ENCODE data around the gene DYNLT4. TPM values are rescaled to one million over a fixed set of nuclear protein-coding genes. Genes with fewer than 3 reads are reported as not detected.

Gene DYNLT4
- total and polyA plus RNA-seq, 4 experiments from 2014 or later = 0.47 to 1.6 (median 1.0) TPM; not detected in 1

- Histone ChIP-seq H3K27me3 (ENCODE audit: insufficient read depth, low read length) (no peaks in the 10 kb centered on the region), H3K4me1 (ENCODE audit: insufficient read depth, low read length) (peaks cover 39% of the 10 kb centered on the region), H3K4me3 (ENCODE audit: low read length in 2 of 2) (peak overlapping the region in 1 of 2 donors; percentile 68), H3K9me3 (ENCODE audit: control insufficient read depth in 1 of 2, low read length in 2 of 2) (no peaks in the 10 kb centered on the region), H3K36me3 (ENCODE audit: insufficient read depth, low read length) (peaks cover 9% of the 10 kb centered on the region), H3K27ac (ENCODE audit: low read depth, low read length) (peak overlapping the region; percentile 53)
- intact Hi-C loops (cut with micrococcal nuclease) = loop anchor here (2.0 to 5.0 kb wide), 4 partner anchors 51 to 707 kb away; partner anchors contain the start of genes EIF2B3, RNU5D-1 and TESK2
- CTCF ChIA-PET (ENCODE audit: partially characterized antibody) = interaction anchor here (0.9 to 9.2 kb wide), 14 partner anchors 8 to 518 kb away, joined by 3 to 75 read pairs (median 5); partner anchors contain the start of genes BTBD19, HECTD3, RNU5D-1 and RPS8
- Mint-ChIP-seq H3K4me1 (peaks cover 23 to 41% (median 29%) of the 10 kb centered on the region in 4 donors), H3K27me3 (no peaks in the 10 kb centered on the region), H3K36me3 (peaks cover 0 to 15% of the 10 kb centered on the region in 2 donors), H3K27ac (peak overlapping the region; percentile 65 to 91 (median 83)), H3K4me3 (peak overlapping the region; percentile 75 to 86 (median 82)), H3K9me3 (no peaks in the 10 kb centered on the region)
- POLR2A ChIA-PET (ENCODE audit: partially characterized antibody) = interaction anchor here (0.7 to 10.3 kb wide), 15 partner anchors 9 to 226 kb away, joined by 3 to 110 read pairs (median 17); partner anchors contain the start of genes BTBD19, DYNLT4, EIF2B3 and HECTD3
- peak in 1 of 5 donors; percentile 33 for DNase-seq
These were observed 21.5 kb downstream of the DYNLT4 start for GRCh38 chr1:44785501-44786137.

GRCh38 chr1:44785029-44785380 is 22.1 kb downstream of the DYNLT4 start:
- H3K4me3 Mint-ChIP-seq = peak overlapping the region; percentile 39 to 86 (median 82)
- intact Hi-C loops (cut with micrococcal nuclease) = loop anchor here (2.0 to 5.0 kb wide), 3 partner anchors 54 to 707 kb away; partner anchors contain the start of genes EIF2B3, RNU5D-1 and TESK2
- peaks cover 23 to 44% (median 31%) of the 10 kb centered on the region in 4 donors for H3K4me1 Mint-ChIP-seq
- H3K27me3 Mint-ChIP-seq = no peaks in the 10 kb centered on the region
- no peak for DNase-seq
- peak overlapping the region; percentile 45 for H3K27ac ChIP-seq (ENCODE audit: low read depth, low read length)
- peaks cover 39% of the 10 kb centered on the region for H3K4me1 ChIP-seq (ENCODE audit: insufficient read depth, low read length)
- no peaks in the 10 kb centered on the region for H3K9me3 ChIP-seq (ENCODE audit: control insufficient read depth in 1 of 2, low read length in 2 of 2)
- H3K36me3 Mint-ChIP-seq = peaks cover 5 to 21% of the 10 kb centered on the region in 2 donors
- H3K27me3 ChIP-seq (ENCODE audit: insufficient read depth, low read length) = no peaks in the 10 kb centered on the region
- POLR2A ChIA-PET (ENCODE audit: partially characterized antibody) = interaction anchor here (1.0 to 10.3 kb wide), 15 partner anchors 8 to 542 kb away, joined by 3 to 110 read pairs (median 17); partner anchors contain the start of genes BTBD19, DYNLT4, EIF2B3 and HECTD3
- peak overlapping the region; percentile 65 to 88 (median 83) for H3K27ac Mint-ChIP-seq
- CTCF ChIA-PET (ENCODE audit: partially characterized antibody) = interaction anchor here (0.9 to 9.2 kb wide), 15 partner anchors 9 to 519 kb away, joined by 3 to 75 read pairs (median 5); partner anchors contain the start of genes BTBD19, HECTD3, PLK3 and RNU5D-1
- no peak overlapping the region for H3K4me3 ChIP-seq (ENCODE audit: low read length in 2 of 2)
- no peaks in the 10 kb centered on the region for H3K9me3 Mint-ChIP-seq
- peaks cover 9% of the 10 kb centered on the region for H3K36me3 ChIP-seq (ENCODE audit: insufficient read depth, low read length)

- Mint-ChIP-seq H3K4me1 (peaks cover 23 to 44% (median 31%) of the 10 kb centered on the region in 4 donors), H3K4me3 (peak overlapping the region; percentile 78 to 86 (median 82)), H3K9me3 (no peaks in the 10 kb centered on the region), H3K36me3 (peaks cover 7 to 25% of the 10 kb centered on the region in 2 donors), H3K27me3 (no peaks in the 10 kb centered on the region), H3K27ac (peak overlapping the region; percentile 65 to 88 (median 83))
- H3K27ac ChIP-seq (ENCODE audit: low read depth, low read length) = peak overlapping the region; percentile 45
- peaks cover 9% of the 10 kb centered on the region for H3K36me3 ChIP-seq (ENCODE audit: insufficient read depth, low read length)
- intact Hi-C loops (cut with micrococcal nuclease) = loop anchor here (1.0 to 5.0 kb wide), 4 partner anchors 9 to 708 kb away; partner anchors contain the start of genes EIF2B3, RNU5D-1, RPS8 and TESK2
- no peaks in the 10 kb centered on the region for H3K9me3 ChIP-seq (ENCODE audit: control insufficient read depth in 1 of 2, low read length in 2 of 2)
- peak overlapping the region in 1 of 2 donors; percentile 52 for H3K4me3 ChIP-seq (ENCODE audit: low read length in 2 of 2)
- peaks cover 39% of the 10 kb centered on the region for H3K4me1 ChIP-seq (ENCODE audit: insufficient read depth, low read length)
- ChIA-PET POLR2A (ENCODE audit: partially characterized antibody) (interaction anchor here (0.8 to 10.3 kb wide), 15 partner anchors 8 to 543 kb away, joined by 3 to 110 read pairs (median 17); partner anchors contain the start of genes ARMH1, BTBD19, DYNLT4 and EIF2B3), CTCF (ENCODE audit: partially characterized antibody) (interaction anchor here (0.6 to 9.2 kb wide), 16 partner anchors 9 to 519 kb away, joined by 3 to 75 read pairs (median 5); partner anchors contain the start of genes BTBD19, HECTD3, PLK3 and RNU5D-1)
- H3K27me3 ChIP-seq (ENCODE audit: insufficient read depth, low read length) = no peaks in the 10 kb centered on the region
- DNase-seq = peak in 4 of 5 donors; percentile 29 to 55 (median 30)
These were observed 22.8 kb downstream of the DYNLT4 start for GRCh38 chr1:44784094-44785028.

- ChIA-PET CTCF (ENCODE audit: partially characterized antibody) (interaction anchor here (0.6 to 9.2 kb wide), 9 partner anchors 9 to 228 kb away, joined by 3 to 75 read pairs (median 15); partner anchors contain the start of genes BTBD19, HECTD3, PLK3 and RNU5D-1), POLR2A (ENCODE audit: partially characterized antibody) (interaction anchor here (0.5 to 10.3 kb wide), 14 partner anchors 7 to 543 kb away, joined by 3 to 110 read pairs (median 11); partner anchors contain the start of genes ARMH1, BTBD19, DYNLT4 and HECTD3)
- no peaks in the 10 kb centered on the region for H3K9me3 ChIP-seq (ENCODE audit: control insufficient read depth in 1 of 2, low read length in 2 of 2)
- H3K4me3 ChIP-seq (ENCODE audit: low read length in 2 of 2) = peak overlapping the region in 1 of 2 donors; percentile 52
- H3K27ac ChIP-seq (ENCODE audit: low read depth, low read length) = peak overlapping the region; percentile 45
- H3K4me1 Mint-ChIP-seq = peaks cover 24 to 44% (median 34%) of the 10 kb centered on the region in 4 donors
- H3K27me3 ChIP-seq (ENCODE audit: insufficient read depth, low read length) = no peaks in the 10 kb centered on the region
- no peak for DNase-seq
- no peaks in the 10 kb centered on the region for H3K9me3 Mint-ChIP-seq
- H3K4me1 ChIP-seq (ENCODE audit: insufficient read depth, low read length) = peaks cover 39% of the 10 kb centered on the region
- peak overlapping the region; percentile 37 to 88 (median 71) for H3K27ac Mint-ChIP-seq
- H3K36me3 Mint-ChIP-seq = peaks cover 8 to 32% of the 10 kb centered on the region in 2 donors
- peak overlapping the region; percentile 41 to 80 (median 73) for H3K4me3 Mint-ChIP-seq
- peaks cover 11% of the 10 kb centered on the region for H3K36me3 ChIP-seq (ENCODE audit: insufficient read depth, low read length)
- intact Hi-C loops (cut with micrococcal nuclease) = loop anchor here (1.0 to 2.0 kb wide), 2 partner anchors 8 to 53 kb away; partner anchors contain the start of genes RNU5D-1 and RPS8
- no peaks in the 10 kb centered on the region for H3K27me3 Mint-ChIP-seq
These were observed 23.5 kb downstream of the DYNLT4 start for GRCh38 chr1:44783697-44784093.

GRCh38 chr1:44780583-44781121 is 26.5 kb downstream of the DYNLT4 start:
- H3K4me1 Mint-ChIP-seq = peaks cover 34 to 58% (median 46%) of the 10 kb centered on the region in 4 donors
- H3K27ac Mint-ChIP-seq = peak overlapping the region in 1 of 7 donors; percentile 57
- DNase-seq = no peak
- H3K9me3 Mint-ChIP-seq = no peaks in the 10 kb centered on the region
- peaks cover 30% of the 10 kb centered on the region for H3K36me3 ChIP-seq (ENCODE audit: insufficient read depth, low read length)
- H3K4me1 ChIP-seq (ENCODE audit: insufficient read depth, low read length) = peaks cover 49% of the 10 kb centered on the region
- H3K9me3 ChIP-seq (ENCODE audit: control insufficient read depth in 1 of 2, low read length in 2 of 2) = no peaks in the 10 kb centered on the region
- no peaks in the 10 kb centered on the region for H3K27me3 ChIP-seq (ENCODE audit: insufficient read depth, low read length)
- intact Hi-C loops (cut with micrococcal nuclease) = no loop called here
- H3K27ac ChIP-seq (ENCODE audit: low read depth, low read length) = no peak overlapping the region
- ChIA-PET POLR2A (ENCODE audit: partially characterized antibody) (interaction anchor here (0.8 to 10.3 kb wide), 8 partner anchors 18 to 59 kb away, joined by 3 to 66 read pairs (median 3); partner anchors contain the start of genes BTBD19, DYNLT4 and PLK3), CTCF (ENCODE audit: partially characterized antibody) (interaction anchor here (1.0 to 1.8 kb wide), 4 partner anchors 10 to 51 kb away, joined by 4 to 8 read pairs (median 6); partner anchors contain the start of gene PLK3)
- peaks cover 25 to 60% of the 10 kb centered on the region in 2 donors for H3K36me3 Mint-ChIP-seq
- no peak overlapping the region for H3K4me3 Mint-ChIP-seq
- no peaks in the 10 kb centered on the region for H3K27me3 Mint-ChIP-seq
- no peak overlapping the region for H3K4me3 ChIP-seq (ENCODE audit: low read length in 2 of 2)
